Breast epithelium (tissue), 4 donors: ENCODE measurements around the gene EIF4EBP3. TPM values are rescaled to one million over a fixed set of nuclear protein-coding genes. Genes with fewer than 3 reads are reported as not detected.
A peak's percentile ranks its signal among the peaks of the same experiment; 100 is the strongest.

Source experiments
- DNase-seq, 2 donors: peaks; one replicate each; pipeline ENCODE4 v3.0.0-alpha.2; 2019; ENCODE audit warnings: low spot score in 2 of 2
- H3K27ac ChIP-seq, 2 donors: fragments of 200-600 bp; sonication (generic) in 1 of 2; one replicate each; pipeline ENCODE4 v1.5.1; 2016 to 2019; ENCODE audit warnings: mild to moderate bottlenecking in 1 of 2
- H3K27me3 ChIP-seq, 2 donors: fragments of 200-600 bp; sonication (generic) in 1 of 2; one replicate each; pipeline versions ENCODE4 v1.5.1 to v1.6.0; 2017 to 2019; ENCODE audit warnings: control low read depth in 1 of 2, mild to moderate bottlenecking in 1 of 2
- H3K36me3 ChIP-seq: fragments of 200-600 bp; one replicate; pipeline ENCODE4 v1.5.1; 2019
- H3K4me1 ChIP-seq, 2 donors: fragments of 200-600 bp; sonication (generic); one replicate each; pipeline ENCODE4 v1.5.1; 2016 to 2019; ENCODE audit warnings: control low read depth in 1 of 2
- H3K4me3 ChIP-seq, 3 donors: fragments of 200-600 bp; sonication (generic); 1 replicate in 2 of 3; 2 replicates in 1 of 3; pipeline ENCODE4 v1.5.1; 2016 to 2019; ENCODE audit warnings: mild to moderate bottlenecking in 3 of 3, moderate library complexity in 2 of 3
- H3K9me3 ChIP-seq, 2 donors: fragments of 200-600 bp; sonication (generic) in 1 of 2; one replicate each; pipeline ENCODE4 v1.5.1; 2016 to 2019; ENCODE audit warnings: control low read depth in 1 of 2
- POLR2A ChIP-seq: fragments of 450-650 bp; IDR thresholded peaks from one replicate; pipeline ENCODE4 v1.6.1; 2016; ENCODE audit warnings: antibody characterized with exemption, mild to moderate bottlenecking, moderate library complexity
- POLR2AphosphoS5 ChIP-seq, 3 donors: sonication (generic); formaldehyde crosslinking; IDR thresholded peaks; one replicate each; pipeline ENCODE4 v1.6.1; 2017; ENCODE audit warnings: antibody characterized with exemption in 3 of 3
- intact Hi-C: fragments of 100-400 bp; cut with DNase I; formaldehyde crosslinking; loops from one replicate; pipeline ENCODE4 v1.15.1; 2023; ENCODE audit warnings: low total_unique reads
- total RNA-seq, 3 donors: library from RNA; depleted of rRNA; stranded (reverse); fragments of >200 nt; gene quantifications; one replicate each; pipeline ENCODE4 v1.1.0, GENCODE V29; 2016
- TF ChIP-seq, protein P1 (sequence below), 3 donors: fragments of 450-650 bp; IDR thresholded peaks; one replicate each; pipeline ENCODE4 v1.5.1; 2016 to 2017; ENCODE audit warnings: antibody characterized with exemption in 3 of 3, mild to moderate bottlenecking in 3 of 3, moderate library complexity in 3 of 3

EIF4EBP3 gene
- total RNA-seq, 3 donors from 2014 or later, result 18.0 to 38.1 (median 24.9) TPM

- Histone ChIP-seq H3K27ac (peak overlapping the region; percentile 65 to 68), H3K9me3 (no peaks in the 10 kb centered on the region), H3K36me3 (no peaks in the 10 kb centered on the region), H3K4me1 (no peaks in the 10 kb centered on the region), H3K27me3 (no peaks in the 10 kb centered on the region), H3K4me3 (no peak overlapping the region)
- intact Hi-C loops, result no loop called here
- TF ChIP-seq, protein P1, sequence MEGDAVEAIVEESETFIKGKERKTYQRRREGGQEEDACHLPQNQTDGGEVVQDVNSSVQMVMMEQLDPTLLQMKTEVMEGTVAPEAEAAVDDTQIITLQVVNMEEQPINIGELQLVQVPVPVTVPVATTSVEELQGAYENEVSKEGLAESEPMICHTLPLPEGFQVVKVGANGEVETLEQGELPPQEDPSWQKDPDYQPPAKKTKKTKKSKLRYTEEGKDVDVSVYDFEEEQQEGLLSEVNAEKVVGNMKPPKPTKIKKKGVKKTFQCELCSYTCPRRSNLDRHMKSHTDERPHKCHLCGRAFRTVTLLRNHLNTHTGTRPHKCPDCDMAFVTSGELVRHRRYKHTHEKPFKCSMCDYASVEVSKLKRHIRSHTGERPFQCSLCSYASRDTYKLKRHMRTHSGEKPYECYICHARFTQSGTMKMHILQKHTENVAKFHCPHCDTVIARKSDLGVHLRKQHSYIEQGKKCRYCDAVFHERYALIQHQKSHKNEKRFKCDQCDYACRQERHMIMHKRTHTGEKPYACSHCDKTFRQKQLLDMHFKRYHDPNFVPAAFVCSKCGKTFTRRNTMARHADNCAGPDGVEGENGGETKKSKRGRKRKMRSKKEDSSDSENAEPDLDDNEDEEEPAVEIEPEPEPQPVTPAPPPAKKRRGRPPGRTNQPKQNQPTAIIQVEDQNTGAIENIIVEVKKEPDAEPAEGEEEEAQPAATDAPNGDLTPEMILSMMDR (IDR thresholded peaks at IDR 0.05), result no peak
- TF ChIP-seq POLR2A, result no peak
- no peak for TF ChIP-seq POLR2AphosphoS5 (IDR thresholded peaks at IDR 0.05)
- peak in 1 of 2 donors; percentile 54 for DNase-seq
Measured at GRCh38 chr5:140595538-140596300, 48.3 kb downstream of the EIF4EBP3 start.

DNA sequence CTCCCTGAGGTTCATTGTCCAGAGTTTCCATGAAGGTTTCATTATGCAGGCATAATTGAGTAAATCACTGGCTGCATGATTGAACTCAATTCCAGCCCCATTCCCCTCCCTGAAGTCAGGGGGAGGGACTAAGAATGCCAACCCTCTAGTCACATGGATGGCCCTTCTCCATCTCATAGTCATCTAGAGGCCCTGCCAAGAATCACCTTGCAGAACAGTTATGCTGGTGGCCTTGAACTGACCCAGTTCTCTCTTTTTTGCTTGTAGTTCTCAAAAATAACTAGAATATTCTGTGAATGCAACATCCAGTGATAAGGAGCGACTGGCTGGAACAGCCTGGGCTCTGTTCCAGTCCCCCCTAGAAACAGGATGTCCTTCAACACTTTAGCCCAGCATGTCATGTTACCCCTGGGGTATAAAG lies 48.9 kb downstream of the EIF4EBP3 start:
- Histone ChIP-seq H3K27ac (peak overlapping the region in 1 of 2 donors; percentile 68), H3K36me3 (no peaks in the 10 kb centered on the region), H3K27me3 (no peaks in the 10 kb centered on the region), H3K9me3 (no peaks in the 10 kb centered on the region), H3K4me1 (no peaks in the 10 kb centered on the region), H3K4me3 (no peak overlapping the region)
- intact Hi-C loops, result no loop called here
- TF ChIP-seq, protein P1 (IDR thresholded peaks at IDR 0.05), result no peak
- DNase-seq, result no peak

DNA sequence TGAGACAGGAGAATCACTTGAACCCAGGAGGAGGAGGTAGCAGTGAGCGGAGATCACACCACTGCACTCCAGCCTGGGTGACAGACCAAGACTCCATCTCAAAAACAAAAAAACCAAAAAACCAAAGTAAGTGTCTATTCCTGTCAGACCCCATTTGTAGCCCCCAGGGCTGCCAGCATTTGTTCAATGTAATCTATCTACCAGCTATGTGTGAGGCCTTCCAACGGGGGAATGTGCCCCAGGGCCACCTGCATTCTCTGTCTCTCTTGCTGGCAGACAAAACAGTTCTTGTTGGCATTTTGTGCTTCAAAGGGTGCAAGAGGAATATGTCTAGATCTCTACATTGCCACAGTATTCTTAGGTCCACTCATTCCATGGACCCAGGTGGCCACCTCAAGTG lies 51.4 kb downstream of the EIF4EBP3 start:
- H3K4me3 ChIP-seq, result no peak overlapping the region
- intact Hi-C loops, result no loop called here
- DNase-seq, result no peak
- H3K4me1 ChIP-seq, result no peaks in the 10 kb centered on the region
- no peaks in the 10 kb centered on the region for H3K27me3 ChIP-seq
- H3K9me3 ChIP-seq, result no peaks in the 10 kb centered on the region
- no peaks in the 10 kb centered on the region for H3K36me3 ChIP-seq
- H3K27ac ChIP-seq, result no peak overlapping the region
- TF ChIP-seq POLR2AphosphoS5 (IDR thresholded peaks at IDR 0.05) (no peak), POLR2A (no peak)
- TF ChIP-seq, protein P1 (IDR thresholded peaks at IDR 0.05), result no peak

Other genes starting within 250 kb of the EIF4EBP3 start
- gene PFDN1, start 244.6 kb upstream of the EIF4EBP3 start, total RNA-seq, result 10 to 100 TPM; 72.2 to 93.4 (median 86.3) TPM
- 10 to 100 TPM in 2 of 3 donors, 1 to 10 TPM in 1; 4.3 to 22.9 (median 13.5) TPM for gene HBEGF, start 201.1 kb upstream of the EIF4EBP3 start, total RNA-seq
- gene SLC4A9, start 187.5 kb upstream of the EIF4EBP3 start, total RNA-seq, result not detected
- 100 to 1,000 TPM; 133 to 196 (median 158) TPM for gene ANKHD1, start 145.8 kb upstream of the EIF4EBP3 start, total RNA-seq
- gene SRA1, start 9.8 kb downstream of the EIF4EBP3 start, total RNA-seq, result 10 to 100 TPM; 13.6 to 28.4 (median 24.9) TPM
- gene APBB3, start 16.9 kb downstream of the EIF4EBP3 start, total RNA-seq, result 10 to 100 TPM; 22.2 to 39.8 (median 35.7) TPM
- 10 to 100 TPM; 20.3 to 30.4 (median 27.0) TPM for gene SLC35A4, start 17.2 kb downstream of the EIF4EBP3 start, total RNA-seq
- gene CD14, start 85.5 kb downstream of the EIF4EBP3 start, total RNA-seq, result 100 to 1,000 TPM in 1 of 3 donors, 10 to 100 TPM in 2; 46.9 to 119 (median 65.7) TPM
- gene TMCO6, start 91.8 kb downstream of the EIF4EBP3 start, total RNA-seq, result 10 to 100 TPM; 23.0 to 45.4 (median 34.1) TPM
- 10 to 100 TPM; 60.0 to 68.2 (median 67.8) TPM for gene NDUFA2, start 100.0 kb downstream of the EIF4EBP3 start, total RNA-seq
- 100 to 1,000 TPM; 113 to 146 (median 138) TPM for gene IK, start 100.2 kb downstream of the EIF4EBP3 start, total RNA-seq
- gene WDR55, start 117.2 kb downstream of the EIF4EBP3 start, total RNA-seq, result 10 to 100 TPM; 20.0 to 25.6 (median 25.3) TPM
- gene DND1, start 125.9 kb downstream of the EIF4EBP3 start, total RNA-seq, result 1 to 10 TPM in 2 of 3 donors, under 1 TPM in 1; 0.88 to 2.6 (median 1.4) TPM
- gene HARS1, start 143.7 kb downstream of the EIF4EBP3 start, total RNA-seq, result 10 to 100 TPM; 43.2 to 53.7 (median 53.1) TPM
- gene HARS2, start 143.8 kb downstream of the EIF4EBP3 start, total RNA-seq, result 10 to 100 TPM; 21.1 to 39.4 (median 32.4) TPM
- 10 to 100 TPM; 45.2 to 55.0 (median 52.2) TPM for gene ZMAT2, start 152.8 kb downstream of the EIF4EBP3 start, total RNA-seq
- not detected for gene PCDHA1, start 238.5 kb downstream of the EIF4EBP3 start, total RNA-seq
- under 1 TPM in 2 of 3 donors, not detected in 1; 0.33 to 0.59 TPM for gene PCDHA2, start 247.2 kb downstream of the EIF4EBP3 start, total RNA-seq